HepG2 (cell line): Measurements from ENCODE around the gene FZD4. TPM values are rescaled to one million over a fixed set of nuclear protein-coding genes. Genes with fewer than 3 reads are reported as not detected.

Experiments
- AKNA ChIP-seq: sonication (generic); formaldehyde crosslinking; IDR thresholded peaks from 2 replicates; pipeline ENCODE4 v1.4.0; 2020; ENCODE audit warnings: missing genetic modification reagents, borderline replicate concordance
- HMGXB3 ChIP-seq: sonication (generic); formaldehyde crosslinking; IDR thresholded peaks from 2 replicates; pipeline ENCODE4 v1.4.0; 2020; ENCODE audit warnings: missing genetic modification reagents, borderline replicate concordance
- MAFG ChIP-seq: sonication (generic); formaldehyde crosslinking; IDR thresholded peaks from 2 replicates; pipeline ENCODE4 v1.5.1; 2020; ENCODE audit warnings: mild to moderate bottlenecking, missing genetic modification reagents
- MATR3 ChIP-seq: sonication (generic); formaldehyde crosslinking; IDR thresholded peaks from 2 replicates; pipeline ENCODE4 v1.4.0; 2020; ENCODE audit warnings: missing genetic modification reagents
- PATZ1 ChIP-seq: sonication (generic); formaldehyde crosslinking; IDR thresholded peaks from 2 replicates; pipeline ENCODE4 v1.4.0; 2020; ENCODE audit warnings: missing genetic modification reagents
- PCBP1 ChIP-seq: fragments of 200-400 bp; formaldehyde crosslinking; IDR thresholded peaks from 2 replicates; pipeline ENCODE4 v1.6.1; 2017; ENCODE audit warnings: mild to moderate bottlenecking, low read depth, low read length, borderline replicate concordance
- RARA ChIP-seq: IDR thresholded peaks from 2 replicates; pipeline ENCODE4 v1.6.1; 2016; ENCODE audit warnings: missing genetic modification reagents, missing compliant biosample characterization
- RFX1 ChIP-seq: fragments of 450-650 bp; IDR thresholded peaks from 2 replicates; pipeline ENCODE4 v1.6.1; 2017
- TBL1XR1 ChIP-seq: fragments of 150-350 bp; IDR thresholded peaks from 2 replicates; pipeline ENCODE4 v1.6.1; 2014; ENCODE audit warnings: borderline replicate concordance, low read length; ENCODE audit not compliant: partially characterized antibody
- TBX2 ChIP-seq: sonication (generic); formaldehyde crosslinking; IDR thresholded peaks from 2 replicates; pipeline ENCODE4 v1.5.0; 2020; ENCODE audit warnings: missing genetic modification reagents, mild to moderate bottlenecking, borderline replicate concordance
- ZNF10 ChIP-seq: sonication (generic); formaldehyde crosslinking; IDR thresholded peaks from 2 replicates; pipeline ENCODE4 v1.4.0; 2020; ENCODE audit warnings: mild to moderate bottlenecking, low read depth, missing genetic modification reagents, borderline replicate concordance
- ZNF562 ChIP-seq: sonication (generic); formaldehyde crosslinking; IDR thresholded peaks from 2 replicates; pipeline ENCODE4 v1.8.0; 2022; ENCODE audit warnings: missing genetic modification reagents, borderline replicate concordance
- ZNF629 ChIP-seq: sonication (generic); formaldehyde crosslinking; conservative IDR thresholded peaks from 2 replicates; pipeline ENCODE4 v1.5.0; 2020; ENCODE audit warnings: missing genetic modification reagents
- ZNF644 ChIP-seq: IDR thresholded peaks from 2 replicates; pipeline ENCODE4 v1.6.1; 2016; ENCODE audit warnings: low read depth
- ZNF652 ChIP-seq: IDR thresholded peaks from 2 replicates; pipeline ENCODE4 v1.6.1; 2016; ENCODE audit warnings: low read depth, borderline replicate concordance
- ZNF790 ChIP-seq: sonication (generic); formaldehyde crosslinking; IDR thresholded peaks from 2 replicates; pipeline ENCODE4 v1.8.0; 2022; ENCODE audit warnings: missing genetic modification reagents, mild to moderate bottlenecking, borderline replicate concordance
- ZSCAN31 ChIP-seq: sonication (generic); formaldehyde crosslinking; IDR thresholded peaks from 2 replicates; pipeline ENCODE4 v1.5.0; 2020; ENCODE audit warnings: low read depth, mild to moderate bottlenecking, missing genetic modification reagents
- polyA plus RNA-seq, 8 experiments: library from polyadenylated mRNA; depleted of rRNA in 3 of 8; stranded (reverse) in 7 of 8; unstranded in 1 of 8; fragments of >200 nt; fragmentation: Illumina TruSeq in 4 of 8; extraction: Trizol in 4 of 8; gene quantifications; 2 replicates each; pipeline versions ENCODE4 v1.2.1 to v1.2.3, GENCODE V29; 2011 to 2016; ENCODE audit warnings: low read depth in 4 of 8, missing spikeins in 1 of 8, mixed read lengths in 1 of 8; ENCODE audit not compliant: insufficient read depth in 1 of 8
- total RNA-seq, 5 experiments: library from RNA; depleted of rRNA; stranded (reverse); fragments of >200 nt; fragmentation: Illumina TruSeq; extraction: Trizol; gene quantifications; 2 replicates each; pipeline ENCODE4 v1.2.3, GENCODE V29; 2016; ENCODE audit warnings: low read depth in 1 of 5
- TF ChIP-seq, protein P1 (sequence below): sonication (generic); formaldehyde crosslinking; IDR thresholded peaks from 2 replicates; pipeline ENCODE4 v1.4.0; 2020; ENCODE audit warnings: missing genetic modification reagents

FZD4 gene
- total and polyA plus RNA-seq, 2 of the 13 experiments (the other 11 are each of a cell fraction or from before 2014, with no cell fraction given) = 46.5 to 70.4 TPM

DNA sequence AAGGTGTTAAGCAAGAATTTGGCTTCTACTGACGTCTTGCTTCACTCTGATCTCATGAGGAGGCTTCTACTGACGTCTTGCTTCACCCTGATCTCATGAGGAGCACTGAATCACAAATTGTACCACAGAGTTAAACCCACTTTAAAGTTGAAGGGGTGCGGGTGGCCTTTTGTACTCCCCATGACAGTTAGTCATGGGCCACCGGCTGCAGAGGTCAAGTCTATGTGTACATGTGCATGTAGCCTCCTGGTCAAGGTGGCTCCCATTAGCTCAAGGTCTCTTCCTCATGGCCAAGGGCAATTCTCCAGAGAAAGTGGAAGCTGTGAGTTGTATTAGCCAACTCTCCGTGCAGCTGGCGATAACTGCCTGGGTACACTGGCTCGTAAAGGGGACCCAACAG lies 23.1 kb upstream of the FZD4 start (continued):
- no peak for TF ChIP-seq HMGXB3 (CRISPR knock-in tag)
- peak; percentile 92 for TF ChIP-seq RARA
- peak; percentile 95 for TF ChIP-seq TBL1XR1
- TF ChIP-seq ZNF10 (CRISPR knock-in tag) = no peak
- no peak for TF ChIP-seq ZNF562
- TF ChIP-seq MATR3 (CRISPR knock-in tag) = no peak
- TF ChIP-seq ZNF790 = no peak
- TF ChIP-seq TBX2 (CRISPR knock-in tag) = no peak
- no peak for TF ChIP-seq AKNA
- no peak for TF ChIP-seq PATZ1 (CRISPR knock-in tag)
- no peak for TF ChIP-seq ZNF644
- no peak for TF ChIP-seq ZNF652
- TF ChIP-seq ZSCAN31 (CRISPR knock-in tag) = no peak
- TF ChIP-seq PCBP1 = no peak
- TF ChIP-seq RFX1 = no peak
- TF ChIP-seq ZNF629 (CRISPR knock-in tag) = no peak
- TF ChIP-seq, protein P1, sequence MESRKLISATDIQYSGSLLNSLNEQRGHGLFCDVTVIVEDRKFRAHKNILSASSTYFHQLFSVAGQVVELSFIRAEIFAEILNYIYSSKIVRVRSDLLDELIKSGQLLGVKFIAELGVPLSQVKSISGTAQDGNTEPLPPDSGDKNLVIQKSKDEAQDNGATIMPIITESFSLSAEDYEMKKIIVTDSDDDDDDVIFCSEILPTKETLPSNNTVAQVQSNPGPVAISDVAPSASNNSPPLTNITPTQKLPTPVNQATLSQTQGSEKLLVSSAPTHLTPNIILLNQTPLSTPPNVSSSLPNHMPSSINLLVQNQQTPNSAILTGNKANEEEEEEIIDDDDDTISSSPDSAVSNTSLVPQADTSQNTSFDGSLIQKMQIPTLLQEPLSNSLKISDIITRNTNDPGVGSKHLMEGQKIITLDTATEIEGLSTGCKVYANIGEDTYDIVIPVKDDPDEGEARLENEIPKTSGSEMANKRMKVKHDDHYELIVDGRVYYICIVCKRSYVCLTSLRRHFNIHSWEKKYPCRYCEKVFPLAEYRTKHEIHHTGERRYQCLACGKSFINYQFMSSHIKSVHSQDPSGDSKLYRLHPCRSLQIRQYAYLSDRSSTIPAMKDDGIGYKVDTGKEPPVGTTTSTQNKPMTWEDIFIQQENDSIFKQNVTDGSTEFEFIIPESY (CRISPR knock-in tag) = no peak
- TF ChIP-seq MAFG (CRISPR knock-in tag) = no peak
